Fibroblast of gingiva (primary cell): Measurements from ENCODE around the gene LHX4.

Experiments used
- DNase-seq: peaks from one replicate; pipeline ENCODE4 v3.0.0-alpha.2; 2011; ENCODE audit warnings: low read depth

LHX4 gene

DNA sequence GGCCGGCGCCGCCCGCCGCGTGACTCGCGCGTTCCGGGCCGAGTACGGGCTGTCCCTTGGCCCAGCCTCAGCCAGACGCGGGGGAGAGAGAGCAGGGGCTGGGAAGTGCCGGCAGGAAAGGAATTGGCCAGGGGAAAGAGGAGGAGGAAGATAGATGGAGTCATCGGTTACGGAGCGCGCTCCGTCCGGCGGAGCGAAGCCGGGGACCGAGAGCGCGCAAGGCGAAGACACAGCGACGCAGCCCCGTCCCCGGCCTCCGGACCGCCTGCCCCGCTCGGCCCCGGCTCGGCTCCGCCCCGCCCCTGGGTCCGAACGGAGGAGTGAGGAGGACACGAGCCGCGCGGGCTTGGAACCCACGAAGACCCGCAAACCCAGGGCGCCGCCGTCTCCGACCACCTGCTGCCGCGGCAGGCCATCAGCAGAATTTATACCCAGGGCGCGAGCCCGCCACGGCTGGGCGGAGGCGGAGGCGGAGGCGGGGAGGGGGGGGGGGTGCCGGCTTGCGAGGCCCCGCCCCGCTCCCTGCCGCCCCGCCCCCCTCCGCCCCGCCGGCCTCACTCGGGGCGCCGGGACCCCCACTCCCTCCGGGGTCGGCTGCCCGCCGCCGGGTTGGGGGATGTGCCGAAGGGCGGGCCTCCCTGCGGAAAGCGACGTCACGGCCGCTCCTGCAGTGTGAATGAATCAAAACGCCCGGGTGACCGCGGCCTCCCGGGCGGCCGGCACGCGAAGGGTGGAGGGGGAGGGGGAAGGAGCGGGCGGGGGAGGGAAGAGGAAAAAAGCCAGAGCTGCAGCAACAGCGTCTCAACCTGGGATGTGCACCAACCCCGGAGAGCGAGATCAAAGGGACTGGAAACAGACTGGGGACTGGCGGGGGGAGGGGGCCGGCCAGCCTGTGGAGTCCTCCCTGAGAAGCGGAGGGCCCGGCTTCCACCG, at the start of gene LHX4:
TSS of gene LHX4 (plus strand) at position 782 of the 933 bp plus-strand sequence. CDS start 266 bp downstream, outside the sequence.
- DNase-seq, result peak; percentile 8

DNA sequence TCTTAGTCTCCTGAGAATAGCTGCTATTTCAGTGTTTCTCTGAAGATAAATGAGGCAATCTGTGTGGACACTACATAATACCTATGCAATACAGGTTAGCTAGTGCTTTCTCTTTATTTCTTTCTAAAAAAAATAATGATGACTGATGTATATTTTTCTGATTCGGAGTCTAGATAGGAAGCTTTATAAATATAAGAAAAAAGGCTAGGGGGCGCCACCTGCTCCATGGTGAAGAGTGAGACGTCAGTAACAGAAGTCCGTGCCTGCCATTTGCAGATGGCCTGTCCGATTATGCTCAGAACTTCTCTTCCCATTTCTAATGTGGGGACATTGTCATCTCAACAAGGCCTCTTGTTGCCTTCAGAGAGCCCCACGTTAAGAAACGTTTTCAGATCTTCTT, 49.0 kb upstream of the LHX4 start:
- DNase-seq, result no peak

DNA sequence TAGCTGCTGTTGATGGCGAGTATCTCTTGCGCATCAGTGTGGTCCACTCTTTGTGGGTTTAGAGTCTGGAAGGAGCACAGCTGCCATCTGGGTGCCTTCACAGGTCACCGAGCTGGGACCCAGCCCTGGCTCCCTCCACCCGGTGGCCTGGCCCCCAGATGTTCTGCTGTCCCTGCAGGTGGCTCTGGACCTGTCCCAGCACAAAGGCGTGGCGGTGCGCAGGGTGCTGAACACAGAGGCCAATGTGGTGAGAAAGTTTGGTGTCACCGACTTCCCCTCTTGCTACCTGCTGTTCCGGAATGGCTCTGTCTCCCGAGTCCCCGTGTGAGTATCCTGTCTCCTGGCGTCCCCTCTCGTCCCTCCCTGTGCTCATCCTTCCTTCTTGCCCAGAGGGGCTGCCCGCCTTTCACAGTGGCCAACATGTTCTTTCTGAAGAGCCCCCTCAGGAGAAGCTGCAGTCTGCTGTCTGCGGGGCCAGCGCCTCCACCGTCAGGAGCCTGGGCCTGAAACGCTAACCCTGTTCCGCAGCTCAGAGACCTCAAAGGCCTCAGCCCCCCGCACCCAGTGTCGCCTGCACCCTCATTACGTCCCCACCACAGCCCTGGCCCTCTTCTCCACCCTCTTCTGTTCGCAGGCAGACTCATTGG, 47.9 kb upstream of the LHX4 start:
- no peak for DNase-seq

DNA sequence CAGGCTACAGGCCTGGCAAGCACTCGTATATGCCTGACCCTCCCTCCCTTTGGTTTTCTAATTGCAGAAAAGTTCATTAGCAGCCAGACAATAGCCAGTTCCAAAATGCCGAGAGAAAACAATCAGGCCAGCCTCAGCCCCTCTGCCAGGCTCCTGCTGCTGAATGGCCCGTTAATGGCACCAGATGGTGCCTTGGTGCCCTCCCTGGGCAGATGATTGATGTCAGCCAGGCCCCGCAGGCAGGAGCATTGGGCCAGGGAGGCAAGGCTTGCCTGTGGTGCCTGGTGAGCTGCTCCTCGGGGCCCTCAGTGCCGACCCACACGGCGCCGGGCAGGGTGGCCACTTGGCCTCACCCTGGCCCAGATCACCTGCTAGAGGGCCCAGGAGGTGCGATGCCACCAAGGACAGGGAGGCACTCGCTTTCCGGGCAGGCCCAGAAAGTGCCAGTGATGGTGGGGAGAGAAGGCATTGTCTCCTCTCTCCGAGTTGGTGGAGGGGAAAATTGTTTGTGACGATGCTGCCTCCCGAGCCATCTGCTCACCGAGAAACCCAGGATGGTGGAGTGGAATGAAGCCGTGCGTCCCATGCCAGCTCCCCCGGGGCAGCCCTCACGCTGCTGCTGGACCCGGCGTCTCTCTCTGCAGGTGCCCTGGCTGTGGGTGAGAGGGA, 47.3 kb upstream of the LHX4 start:
- DNase-seq, result no peak

DNA sequence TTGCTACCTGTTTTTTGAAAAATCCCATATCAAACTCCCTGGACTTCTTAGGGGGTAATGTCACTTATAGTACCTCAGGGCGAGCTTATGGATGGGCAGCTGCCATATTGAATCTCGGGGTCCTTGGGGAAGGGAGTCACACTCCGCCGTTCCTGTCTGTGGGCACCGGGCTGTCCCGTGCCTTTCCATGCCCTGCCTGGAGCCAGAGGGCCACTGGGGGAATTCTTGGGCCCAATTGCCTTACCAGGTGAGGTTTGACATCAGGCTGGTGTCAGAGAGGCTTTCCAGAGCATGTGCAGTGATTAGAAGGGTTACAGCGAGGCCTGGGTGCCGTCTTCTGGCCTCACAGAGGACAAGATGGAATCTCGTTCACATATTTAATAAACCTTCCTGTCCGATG, 46.6 kb upstream of the LHX4 start:
- no peak for DNase-seq

DNA sequence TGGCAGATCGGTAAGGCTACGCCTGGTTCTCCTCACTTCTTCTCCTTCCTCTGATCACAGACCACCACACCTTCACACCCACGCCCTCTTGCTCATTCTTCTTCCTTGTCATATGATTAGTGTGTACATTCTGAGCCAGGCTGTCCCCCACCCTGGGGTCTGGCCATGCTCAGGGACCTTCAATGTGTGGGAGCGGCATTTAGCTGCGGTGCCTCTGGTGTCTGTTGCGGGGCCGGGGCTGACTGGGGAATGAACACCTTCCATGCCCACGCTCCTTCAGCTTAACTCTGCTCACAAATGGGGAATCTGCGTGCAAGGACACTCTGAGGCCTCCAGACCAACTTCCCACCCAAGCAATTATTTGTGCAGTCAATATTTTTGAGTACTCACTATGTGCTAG, 46.0 kb upstream of the LHX4 start:
- DNase-seq, result no peak

DNA sequence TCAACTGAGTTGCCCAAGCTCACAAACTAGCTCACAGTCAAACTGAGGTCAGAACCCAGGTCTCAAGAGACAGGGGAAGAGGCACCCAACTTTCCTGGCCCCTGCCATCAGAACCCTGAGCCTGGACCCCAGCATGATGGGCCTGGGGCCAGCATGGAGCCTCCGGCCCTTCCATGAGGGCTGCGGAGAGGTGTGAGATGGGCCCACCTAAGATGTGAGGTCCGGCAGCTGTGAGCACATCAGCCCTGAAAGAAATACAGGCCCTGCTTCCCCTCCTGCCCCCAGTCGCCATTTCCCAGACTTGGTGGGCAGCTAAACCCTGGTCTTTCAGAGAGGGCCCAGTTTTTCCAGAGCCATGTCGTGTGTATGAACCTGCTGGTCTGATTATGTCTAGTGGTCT, 44.8 kb upstream of the LHX4 start:
- no peak for DNase-seq

DNA sequence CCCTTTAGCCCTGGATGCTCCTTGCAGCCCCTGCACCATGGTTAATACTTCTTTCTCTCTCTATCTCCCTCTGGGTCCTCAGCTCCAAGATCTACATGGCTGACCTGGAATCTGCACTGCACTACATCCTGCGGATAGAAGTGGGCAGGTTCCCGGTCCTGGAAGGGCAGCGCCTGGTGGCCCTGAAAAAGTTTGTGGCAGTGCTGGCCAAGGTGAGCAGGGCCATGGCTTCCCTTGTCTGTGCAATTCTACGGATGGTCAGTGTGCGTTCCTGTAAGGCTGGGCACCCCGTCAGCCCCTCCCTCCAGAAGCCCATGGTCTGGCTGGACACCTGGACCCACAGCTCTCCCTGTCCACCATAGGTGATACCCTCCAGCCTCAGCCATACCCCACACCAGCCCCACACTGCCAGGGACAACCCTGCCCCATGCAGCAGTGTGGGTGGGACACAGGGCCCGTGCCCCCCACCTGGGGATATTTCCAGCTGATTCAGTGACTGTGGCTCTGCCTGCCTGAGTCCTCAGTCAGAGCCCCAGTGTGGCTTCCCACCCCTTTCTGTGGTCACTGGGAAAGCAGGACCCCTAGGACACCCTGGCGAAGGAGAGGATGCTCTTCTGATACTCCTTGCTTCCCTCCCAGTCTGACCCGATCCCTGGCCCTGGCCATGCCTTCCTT, 44.0 kb upstream of the LHX4 start:
- no peak for DNase-seq

DNA sequence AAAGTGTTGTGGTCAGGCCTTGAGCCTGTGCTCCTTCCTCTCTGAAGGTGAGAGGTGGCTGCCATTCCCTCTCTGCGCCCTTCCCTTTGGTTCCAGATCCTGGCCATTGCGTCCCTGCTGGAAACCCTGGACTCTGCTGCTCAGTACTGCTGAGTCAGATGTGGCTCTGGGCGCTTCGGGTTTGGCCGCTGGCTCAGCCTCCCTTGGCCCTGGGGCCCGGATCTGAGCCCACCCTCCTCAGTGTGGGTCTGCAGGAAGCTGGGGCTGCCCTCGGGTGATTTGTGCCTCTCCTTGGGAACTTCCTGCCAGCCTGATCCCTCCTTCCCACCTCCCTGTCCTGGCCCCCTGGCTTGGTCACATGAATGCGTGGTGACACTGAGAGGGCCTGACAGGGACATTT, 43.2 kb upstream of the LHX4 start:
- DNase-seq, result peak; percentile 9

DNA sequence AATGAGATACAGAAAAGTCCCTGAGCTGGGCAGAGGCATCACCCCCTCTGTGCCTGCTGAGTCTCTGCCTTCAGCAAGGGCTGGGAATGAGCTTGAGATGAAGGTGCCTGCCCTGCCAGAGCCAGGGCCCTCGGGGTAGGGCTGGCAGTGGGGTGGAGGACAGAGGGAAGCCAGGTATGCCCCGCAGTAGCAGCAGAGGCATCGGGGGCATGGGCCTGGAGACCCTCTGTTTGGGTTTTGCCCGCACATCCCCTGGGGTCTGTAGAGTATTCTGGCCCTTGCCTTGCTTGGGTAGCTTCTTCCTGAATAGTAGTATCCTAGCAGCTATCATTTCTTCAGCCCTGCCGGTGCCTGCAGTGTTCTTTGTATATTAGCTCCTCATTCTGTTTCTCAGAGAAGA, 42.4 kb upstream of the LHX4 start:
- DNase-seq, result no peak

DNA sequence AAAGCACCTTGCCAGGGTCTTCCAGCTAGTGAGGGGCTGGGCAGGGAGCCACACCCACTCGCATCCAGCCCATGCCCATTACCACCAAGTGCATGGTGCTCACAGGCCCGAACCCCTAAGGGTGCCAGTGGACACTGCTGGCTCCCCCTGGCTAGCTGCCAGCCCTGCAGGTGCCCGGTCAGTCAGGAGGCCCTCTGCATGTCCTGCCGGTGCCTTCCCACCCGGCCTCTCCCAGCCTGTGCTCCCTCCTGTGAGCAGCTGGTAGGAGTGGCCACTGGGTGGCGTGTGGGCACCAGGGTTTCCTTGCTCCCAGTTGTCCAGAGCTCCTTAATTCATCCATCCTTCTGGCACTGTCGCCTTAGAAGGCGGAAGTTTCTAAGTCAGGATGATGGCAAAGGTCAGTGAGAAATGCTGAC, 42.0 kb upstream of the LHX4 start:
- DNase-seq, result peak; percentile 44

DNA sequence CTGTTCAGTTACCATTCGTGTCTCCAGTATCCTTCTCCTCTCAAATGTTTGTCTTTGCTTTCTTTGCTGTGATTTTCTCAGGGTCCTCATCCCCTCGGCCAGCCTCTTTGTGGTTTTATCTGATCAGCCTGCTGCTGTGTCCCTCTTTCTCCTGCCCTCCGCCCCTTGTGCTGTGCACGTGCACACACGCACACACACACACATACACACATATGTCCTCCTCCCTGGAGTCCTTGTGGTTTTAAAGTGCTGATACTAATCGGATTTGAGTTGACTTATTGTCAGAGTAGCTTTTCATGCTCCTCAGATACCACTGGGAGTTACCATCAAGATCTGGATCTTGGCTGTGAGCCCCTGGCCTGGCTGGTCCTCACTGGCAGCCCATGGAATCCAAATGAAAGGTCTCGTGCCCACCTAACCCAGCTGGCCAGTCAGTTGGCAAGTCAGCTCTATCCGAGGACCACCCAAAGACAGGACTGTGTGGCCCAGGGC, 41.3 kb upstream of the LHX4 start:
- no peak for DNase-seq

DNA sequence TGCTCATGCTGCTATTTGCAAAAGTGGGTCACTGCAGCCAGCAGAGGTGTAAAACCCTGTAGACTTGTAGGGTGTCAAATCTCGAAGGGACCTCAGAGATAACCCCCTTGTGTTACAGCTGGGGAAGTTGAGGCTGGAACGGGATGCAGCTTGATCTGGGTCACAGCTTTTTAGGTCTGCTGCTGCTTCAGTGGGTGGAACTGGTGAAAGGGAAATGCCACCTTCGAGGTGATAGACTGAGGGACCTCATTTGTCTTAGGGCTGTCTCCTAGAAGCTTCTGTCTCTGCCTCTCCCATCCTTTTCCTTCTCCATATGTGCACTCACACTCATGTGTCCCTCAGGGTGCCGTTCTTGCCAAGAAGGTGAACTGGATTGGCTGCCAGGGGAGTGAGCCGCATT, 40.0 kb upstream of the LHX4 start:
- DNase-seq, result no peak

DNA sequence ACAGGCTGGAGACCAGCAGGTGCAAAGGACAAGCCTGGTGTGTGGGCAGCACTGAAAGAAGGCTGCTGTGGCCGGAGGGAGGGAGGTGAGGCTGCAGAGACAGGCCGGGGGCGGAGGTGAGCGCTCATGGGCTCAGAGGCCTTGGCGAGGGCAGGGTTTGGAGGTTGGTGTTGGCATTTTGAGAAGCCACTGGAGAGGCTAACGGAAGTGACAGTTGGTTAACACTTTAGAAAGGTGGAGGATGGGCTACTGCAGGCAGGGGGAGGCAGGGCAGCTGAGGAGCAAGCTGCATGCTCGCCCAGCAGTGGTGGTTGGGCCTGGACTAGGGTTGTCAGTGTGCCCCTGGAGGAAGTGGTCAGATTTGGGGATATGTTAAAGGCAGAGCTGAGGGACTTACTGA, 37.9 kb upstream of the LHX4 start:
- no peak for DNase-seq

DNA sequence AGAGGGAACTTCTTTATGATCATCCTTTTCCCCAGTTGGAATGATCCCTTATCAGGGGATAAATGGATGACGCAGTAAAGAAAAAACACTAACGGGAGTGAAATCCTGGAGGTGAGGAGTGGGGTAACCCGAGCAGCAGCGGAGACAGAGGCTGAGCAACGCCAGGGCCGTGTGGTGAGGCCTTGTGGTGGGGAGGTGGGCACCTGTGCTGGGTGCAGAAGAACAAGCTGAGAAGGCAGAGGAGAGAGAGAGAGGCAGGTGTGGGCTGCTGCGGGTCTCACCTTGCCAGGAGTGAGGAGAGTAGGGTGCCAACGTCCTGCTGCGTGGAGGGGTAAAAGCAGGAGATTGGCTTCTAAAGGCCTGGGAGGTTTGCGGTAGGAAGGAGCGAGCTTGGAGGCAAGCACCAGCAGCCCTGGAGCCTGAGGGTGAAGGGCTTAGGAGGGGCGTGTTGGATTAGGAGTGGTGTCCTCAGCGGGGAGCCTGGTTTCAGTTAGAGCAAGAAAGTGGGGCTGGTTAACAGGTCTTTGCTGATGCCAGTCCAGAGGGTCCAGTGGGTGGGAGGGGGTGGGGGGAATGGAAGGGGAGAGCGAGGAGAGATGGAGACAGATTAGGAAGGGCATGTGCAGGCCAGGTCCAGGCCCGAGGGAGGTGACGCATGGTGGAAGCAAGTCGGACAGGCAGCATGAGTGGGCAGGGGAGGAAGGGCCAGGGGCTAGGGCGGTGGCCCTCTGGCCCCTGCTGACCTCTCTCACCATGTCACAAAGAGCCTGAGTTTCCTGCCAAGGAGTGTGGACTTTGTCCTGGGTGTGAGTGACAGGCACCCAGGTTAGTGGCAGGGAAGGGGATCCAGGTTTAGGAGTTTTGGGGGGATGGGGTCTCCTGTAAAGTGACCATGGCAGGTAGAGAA, 36.7 kb upstream of the LHX4 start:
- no peak for DNase-seq

DNA sequence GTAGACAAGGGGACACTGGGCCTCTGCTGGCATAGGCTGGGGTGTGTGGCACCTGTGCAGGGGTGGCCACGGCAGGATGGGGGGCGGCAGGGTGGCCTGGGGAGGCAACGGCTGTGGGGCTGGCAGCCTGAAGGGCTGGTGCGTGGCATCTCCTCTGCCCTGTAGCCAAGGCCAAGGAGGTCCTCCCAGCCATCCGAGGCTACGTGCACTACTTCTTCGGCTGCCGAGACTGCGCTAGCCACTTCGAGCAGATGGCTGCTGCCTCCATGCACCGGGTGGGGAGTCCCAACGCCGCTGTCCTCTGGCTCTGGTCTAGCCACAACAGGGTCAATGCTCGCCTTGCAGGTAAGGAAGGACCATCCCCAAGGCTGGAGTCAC, 36.0 kb upstream of the LHX4 start:
- DNase-seq, result no peak

DNA sequence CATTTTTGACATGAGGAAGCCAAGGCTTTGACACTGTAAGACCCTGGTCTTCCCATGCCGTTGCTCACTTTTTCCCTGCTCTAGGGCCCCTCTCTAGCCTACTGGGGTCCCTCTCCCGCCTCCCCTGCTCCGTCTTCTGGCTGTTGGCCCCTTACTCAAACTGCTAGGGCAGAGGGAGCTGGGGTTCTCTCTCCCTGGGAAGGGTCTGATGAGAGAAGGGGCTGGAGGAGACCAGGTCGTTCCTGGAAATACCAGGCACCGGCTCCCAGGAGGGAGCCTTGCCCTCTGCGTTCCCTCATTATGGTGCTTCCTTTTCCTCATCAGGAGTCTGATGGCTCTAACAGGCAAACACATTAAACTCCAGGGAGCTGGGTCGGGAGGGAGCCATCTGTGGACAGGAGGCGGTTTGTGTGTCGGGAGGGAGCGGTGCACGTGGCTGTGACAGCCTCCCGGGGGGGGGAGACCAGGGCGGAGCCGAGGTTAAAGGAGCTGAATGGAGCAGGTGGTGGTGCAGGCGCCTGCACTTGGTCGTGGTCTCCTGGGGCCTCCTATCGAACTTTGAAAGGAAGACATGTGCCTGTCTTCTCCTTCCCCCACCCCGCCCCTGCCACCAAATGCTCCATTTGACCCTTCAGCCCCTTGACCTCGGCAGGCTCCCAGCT, 35.4 kb upstream of the LHX4 start:
- DNase-seq, result no peak

DNA sequence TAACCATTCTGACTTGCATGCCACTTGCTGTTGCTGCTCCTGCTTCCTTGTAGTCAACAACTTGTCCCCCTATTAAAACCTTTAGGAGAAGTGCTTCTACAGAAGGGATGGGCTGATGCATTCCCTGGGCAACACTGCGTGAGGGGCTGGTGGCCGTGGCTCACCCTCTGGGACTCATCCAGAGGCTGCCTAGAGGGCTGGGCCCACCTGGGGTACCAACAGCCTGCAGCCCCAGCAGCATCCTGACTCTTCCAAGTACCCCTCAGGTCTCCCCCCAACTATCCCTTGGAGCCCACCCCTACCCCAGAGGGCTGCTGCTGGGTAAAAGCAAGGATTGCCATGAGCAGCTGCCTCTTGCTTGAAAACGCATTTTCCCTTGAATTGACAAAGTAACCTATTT, 34.7 kb upstream of the LHX4 start:
- DNase-seq, result no peak

DNA sequence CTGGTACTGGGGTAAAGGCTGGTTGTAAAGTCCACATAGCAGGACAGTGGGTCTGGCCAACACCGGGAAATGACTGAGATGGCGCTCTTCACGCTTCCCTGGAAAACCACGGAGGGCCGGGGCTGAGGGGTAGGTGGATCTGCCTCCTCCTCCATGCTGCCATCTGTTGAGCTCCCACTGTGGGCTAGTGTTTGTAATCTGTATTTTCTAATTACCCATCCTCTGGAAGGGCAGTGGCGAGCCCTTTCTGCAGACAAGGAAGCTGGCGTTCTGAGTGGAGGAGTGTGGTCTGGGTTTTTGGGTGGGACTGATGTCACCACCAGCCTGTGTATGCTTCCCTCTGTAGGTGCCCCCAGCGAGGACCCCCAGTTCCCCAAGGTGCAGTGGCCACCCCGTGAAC, 34.1 kb upstream of the LHX4 start:
- DNase-seq, result no peak

DNA sequence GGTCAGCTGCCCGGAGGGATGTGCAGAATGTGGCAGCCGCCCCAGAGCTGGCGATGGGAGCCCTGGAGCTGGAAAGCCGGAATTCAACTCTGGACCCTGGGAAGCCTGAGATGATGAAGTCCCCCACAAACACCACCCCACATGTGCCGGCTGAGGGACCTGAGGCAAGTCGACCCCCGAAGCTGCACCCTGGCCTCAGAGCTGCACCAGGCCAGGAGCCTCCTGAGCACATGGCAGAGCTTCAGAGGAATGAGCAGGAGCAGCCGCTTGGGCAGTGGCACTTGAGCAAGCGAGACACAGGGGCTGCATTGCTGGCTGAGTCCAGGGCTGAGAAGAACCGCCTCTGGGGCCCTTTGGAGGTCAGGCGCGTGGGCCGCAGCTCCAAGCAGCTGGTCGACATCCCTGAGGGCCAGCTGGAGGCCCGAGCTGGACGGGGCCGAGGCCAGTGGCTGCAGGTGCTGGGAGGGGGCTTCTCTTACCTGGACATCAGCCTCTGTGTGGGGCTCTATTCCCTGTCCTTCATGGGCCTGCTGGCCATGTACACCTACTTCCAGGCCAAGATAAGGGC, 33.5 kb upstream of the LHX4 start:
- no peak for DNase-seq
